KMS-11 (cell line): ENCODE results near the gene ARHGAP27.
"Not testable (repeated sequence)": the region's sequence is repeated elsewhere in the genome, so short reads cannot be mapped to it uniquely, and the experiment has no call there.

Source experiments
- H2AFZ ChIP-seq: fragments of 200-600 bp; sonication (generic); 2 replicates; pipeline ENCODE4 v1.6.1; 2016; ENCODE audit warnings: antibody characterized with exemption, mixed run types, low read depth
- H3K27ac ChIP-seq: fragments of 200-600 bp; sonication (generic); 2 replicates; pipeline ENCODE4 v1.6.1; 2016; ENCODE audit warnings: mild to moderate bottlenecking, mixed run types
- H3K27me3 ChIP-seq: fragments of 200-600 bp; sonication (generic); 2 replicates; pipeline ENCODE4 v1.6.1; 2017; ENCODE audit warnings: mild to moderate bottlenecking, low read depth, mixed run types, moderate library complexity; ENCODE audit not compliant: insufficient read depth
- H3K36me3 ChIP-seq: fragments of 200-600 bp; sonication (generic); 2 replicates; pipeline ENCODE4 v1.6.1; 2017; ENCODE audit warnings: mild to moderate bottlenecking, mixed run types; ENCODE audit not compliant: insufficient read depth
- H3K4me1 ChIP-seq: fragments of 200-600 bp; sonication (generic); 2 replicates; pipeline ENCODE4 v1.6.1; 2016; ENCODE audit warnings: mild to moderate bottlenecking, low read depth, mixed run types; ENCODE audit not compliant: poor library complexity, severe bottlenecking
- H3K4me2 ChIP-seq: fragments of 200-600 bp; sonication (generic); 2 replicates; pipeline ENCODE4 v1.7.0; 2016; ENCODE audit warnings: mild to moderate bottlenecking, mixed run types
- H3K4me3 ChIP-seq: fragments of 200-600 bp; sonication (generic); IDR thresholded peaks from 2 replicates; pipeline ENCODE4 v1.6.1; 2017; ENCODE audit warnings: low read depth, low read length, mixed read lengths; ENCODE audit not compliant: insufficient read depth
- H3K79me2 ChIP-seq: fragments of 200-600 bp; sonication (generic); 2 replicates; pipeline ENCODE4 v1.6.1; 2016; ENCODE audit warnings: low read depth, mixed run types; ENCODE audit not compliant: insufficient read depth
- H3K9ac ChIP-seq: fragments of 200-600 bp; sonication (generic); 2 replicates; pipeline ENCODE4 v1.6.1; 2016; ENCODE audit warnings: mild to moderate bottlenecking, mixed run types
- H4K20me1 ChIP-seq: fragments of 200-600 bp; sonication (generic); 2 replicates; pipeline ENCODE4 v1.6.1; 2016; ENCODE audit warnings: mild to moderate bottlenecking, mixed run types; ENCODE audit not compliant: insufficient read depth
- TF ChIP-seq, protein P1 (sequence below): fragments of 200-600 bp; sonication (generic); conservative IDR thresholded peaks from 2 replicates; pipeline ENCODE4 v1.6.1; 2017; ENCODE audit warnings: low read depth, mild to moderate bottlenecking, antibody characterized with exemption, low read length, moderate library complexity, mixed read lengths

The ARHGAP27 gene

GRCh38 chr17:45345246-45345553, 87.5 kb downstream of the ARHGAP27 start:
- no peak overlapping the region for H3K27ac ChIP-seq
- H3K4me2 ChIP-seq, result no peak overlapping the region
- TF ChIP-seq, protein P1, sequence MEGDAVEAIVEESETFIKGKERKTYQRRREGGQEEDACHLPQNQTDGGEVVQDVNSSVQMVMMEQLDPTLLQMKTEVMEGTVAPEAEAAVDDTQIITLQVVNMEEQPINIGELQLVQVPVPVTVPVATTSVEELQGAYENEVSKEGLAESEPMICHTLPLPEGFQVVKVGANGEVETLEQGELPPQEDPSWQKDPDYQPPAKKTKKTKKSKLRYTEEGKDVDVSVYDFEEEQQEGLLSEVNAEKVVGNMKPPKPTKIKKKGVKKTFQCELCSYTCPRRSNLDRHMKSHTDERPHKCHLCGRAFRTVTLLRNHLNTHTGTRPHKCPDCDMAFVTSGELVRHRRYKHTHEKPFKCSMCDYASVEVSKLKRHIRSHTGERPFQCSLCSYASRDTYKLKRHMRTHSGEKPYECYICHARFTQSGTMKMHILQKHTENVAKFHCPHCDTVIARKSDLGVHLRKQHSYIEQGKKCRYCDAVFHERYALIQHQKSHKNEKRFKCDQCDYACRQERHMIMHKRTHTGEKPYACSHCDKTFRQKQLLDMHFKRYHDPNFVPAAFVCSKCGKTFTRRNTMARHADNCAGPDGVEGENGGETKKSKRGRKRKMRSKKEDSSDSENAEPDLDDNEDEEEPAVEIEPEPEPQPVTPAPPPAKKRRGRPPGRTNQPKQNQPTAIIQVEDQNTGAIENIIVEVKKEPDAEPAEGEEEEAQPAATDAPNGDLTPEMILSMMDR, result no peak
- H2AFZ ChIP-seq, result no peak overlapping the region
- H4K20me1 ChIP-seq, result no peaks in the 10 kb centered on the region
- H3K9ac ChIP-seq, result no peak overlapping the region
- no peaks in the 10 kb centered on the region for H3K4me1 ChIP-seq
- no peaks in the 10 kb centered on the region for H3K27me3 ChIP-seq
- H3K4me3 ChIP-seq, result no peak overlapping the region
- H3K36me3 ChIP-seq, result no peaks in the 10 kb centered on the region
- no peaks in the 10 kb centered on the region for H3K79me2 ChIP-seq

- not testable (repeated sequence) for H3K79me2 ChIP-seq, H3K27me3 ChIP-seq, H3K36me3 ChIP-seq, H3K27ac ChIP-seq, H3K9ac ChIP-seq, H3K4me3 ChIP-seq, H3K4me2 ChIP-seq, H4K20me1 ChIP-seq, H2AFZ ChIP-seq, H3K4me1 ChIP-seq
These were observed 88.6 kb downstream of the ARHGAP27 start for GRCh38 chr17:45343967-45344664.
